Left ventricle myocardium inferior (tissue), 1 donor: ENCODE data around the gene INTS14. TPM values are rescaled to one million over a fixed set of nuclear protein-coding genes. Genes with fewer than 3 reads are reported as not detected.

Source experiments
- DNase-seq: peaks from one replicate; pipeline ENCODE4 v3.0.0-alpha.2; 2020
- H3K27ac ChIP-seq: fragments of 200-600 bp; replicated peaks from 2 replicates; pipeline ENCODE4 v1.8.0; 2021
- H3K27me3 ChIP-seq: fragments of 200-600 bp; 2 replicates; pipeline ENCODE4 v1.8.0; 2021; ENCODE audit warnings: low read depth
- H3K36me3 ChIP-seq: fragments of 200-600 bp; 2 replicates; pipeline ENCODE4 v1.8.0; 2021
- H3K4me1 ChIP-seq: fragments of 200-600 bp; 2 replicates; pipeline ENCODE4 v1.8.0; 2021
- H3K4me3 ChIP-seq: fragments of 200-600 bp; 2 replicates; pipeline ENCODE4 v1.8.0; 2021; ENCODE audit warnings: mild to moderate bottlenecking, moderate library complexity
- H3K9me3 ChIP-seq: fragments of 200-600 bp; replicated peaks from 2 replicates; pipeline ENCODE4 v1.8.0; 2021
- CTCF ChIP-seq: fragments of 200-600 bp; IDR thresholded peaks from 2 replicates; pipeline ENCODE4 v1.8.0; 2021; ENCODE audit warnings: antibody characterized with exemption, mild to moderate bottlenecking, borderline replicate concordance
- intact Hi-C: fragments of 100-400 bp; cut with micrococcal nuclease; formaldehyde crosslinking; loops from one replicate; pipeline ENCODE4 v1.11.0; 2022
- total RNA-seq: library from RNA; stranded (reverse); fragmentation: NEBNext Ultra II Directional; extraction: Animal tissue kit (Norgen Biotek cat#: 25700); gene quantifications from one replicate; pipeline ENCODE4 v1.2.1, GENCODE V29; 2021
- donor health status: DM: no; HTN: yes; CAD: no; lungs with severe emphysema.

Gene INTS14
- total RNA-seq, 1 donor from 2014 or later = 12.2 TPM

GRCh38 chr15:65631503-65631902 lies 20.6 kb upstream of the INTS14 start:
- no peak for TF ChIP-seq CTCF
- Histone ChIP-seq H3K27ac (no peak overlapping the region), H3K36me3 (no peaks in the 10 kb centered on the region), H3K9me3 (no peaks in the 10 kb centered on the region), H3K4me1 (no peaks in the 10 kb centered on the region), H3K4me3 (no peak overlapping the region), H3K27me3 (no peaks in the 10 kb centered on the region)
- intact Hi-C loops = no loop called here
- DNase-seq = no peak

- TF ChIP-seq CTCF = no peak
- Histone ChIP-seq H3K9me3 (no peaks in the 10 kb centered on the region), H3K27ac (no peak overlapping the region), H3K36me3 (no peaks in the 10 kb centered on the region), H3K27me3 (no peaks in the 10 kb centered on the region), H3K4me3 (no peak overlapping the region), H3K4me1 (no peaks in the 10 kb centered on the region)
- intact Hi-C loops = no loop called here
- no peak for DNase-seq
These were observed 19.8 kb upstream of the INTS14 start for GRCh38 chr15:65630760-65631159.

GRCh38 chr15:65629548-65629947 lies 18.6 kb upstream of the INTS14 start:
- no peak overlapping the region for H3K4me3 ChIP-seq
- no peak overlapping the region for H3K27ac ChIP-seq
- TF ChIP-seq CTCF = no peak
- H3K9me3 ChIP-seq = no peaks in the 10 kb centered on the region
- H3K4me1 ChIP-seq = no peaks in the 10 kb centered on the region
- intact Hi-C loops = no loop called here
- H3K27me3 ChIP-seq = no peaks in the 10 kb centered on the region
- peaks cover 12% of the 10 kb centered on the region for H3K36me3 ChIP-seq
- DNase-seq = no peak

GRCh38 chr15:65626856-65627255 lies 15.9 kb upstream of the INTS14 start:
- no peak for DNase-seq
- no peak overlapping the region for H3K4me3 ChIP-seq
- H3K27me3 ChIP-seq = no peaks in the 10 kb centered on the region
- no peak for TF ChIP-seq CTCF
- intact Hi-C loops = no loop called here
- H3K27ac ChIP-seq = no peak overlapping the region
- no peaks in the 10 kb centered on the region for H3K4me1 ChIP-seq
- H3K9me3 ChIP-seq = no peaks in the 10 kb centered on the region
- peaks cover 16% of the 10 kb centered on the region for H3K36me3 ChIP-seq

- H3K4me1 ChIP-seq = no peaks in the 10 kb centered on the region
These were observed 12.2 kb upstream of the INTS14 start for GRCh38 chr15:65623103-65623502.

More at GRCh38 chr15:65623103-65623502, 12.2 kb upstream of the INTS14 start:
- H3K27ac ChIP-seq = no peak overlapping the region
- no peak overlapping the region for H3K4me3 ChIP-seq
- peaks cover 16% of the 10 kb centered on the region for H3K36me3 ChIP-seq
- no peak for TF ChIP-seq CTCF
- H3K9me3 ChIP-seq = no peaks in the 10 kb centered on the region
- intact Hi-C loops = no loop called here
- no peak for DNase-seq
- H3K27me3 ChIP-seq = no peaks in the 10 kb centered on the region
